HUES48 (cell line): ENCODE measurements around the gene IL22RA1.
A peak's percentile ranks its signal among the peaks of the same experiment; 100 is the strongest.

Experiments used
- H3K27ac ChIP-seq: one replicate; pipeline ENCODE4 v1.7.0; 2013; ENCODE audit warnings: low read depth, low read length, inconsistent platforms
- H3K27me3 ChIP-seq: 2 replicates; pipeline ENCODE4 v1.6.1; 2013; ENCODE audit warnings: mild to moderate bottlenecking, low read length; ENCODE audit not compliant: control insufficient read depth, insufficient read depth
- H3K36me3 ChIP-seq: 2 replicates; pipeline ENCODE4 v1.6.1; 2013; ENCODE audit warnings: low read length; ENCODE audit not compliant: control insufficient read depth, insufficient read depth
- H3K4me1 ChIP-seq: 2 replicates; pipeline ENCODE4 v1.6.1; 2013; ENCODE audit warnings: mild to moderate bottlenecking, low read length; ENCODE audit not compliant: control insufficient read depth, insufficient read depth
- H3K4me3 ChIP-seq: 2 replicates; pipeline ENCODE4 v1.5.1; 2013; ENCODE audit warnings: mild to moderate bottlenecking, low read depth, low read length
- H3K9ac ChIP-seq: 2 replicates; pipeline ENCODE4 v1.6.1; 2013; ENCODE audit warnings: mild to moderate bottlenecking, low read depth, low read length, moderate library complexity
- H3K9me3 ChIP-seq: 2 replicates; pipeline ENCODE4 v1.6.1; 2013; ENCODE audit warnings: low read length; ENCODE audit not compliant: control insufficient read depth, insufficient read depth

IL22RA1 gene

GRCh38 chr1:24074196-24074595 lies 68.7 kb downstream of the IL22RA1 start:
- Histone ChIP-seq H3K9me3 (no peaks in the 10 kb centered on the region), H3K27ac (no peak overlapping the region), H3K27me3 (no peaks in the 10 kb centered on the region)

GRCh38 chr1:24071941-24072340 lies 71.0 kb downstream of the IL22RA1 start:
- no peak overlapping the region for H3K27ac ChIP-seq
- no peaks in the 10 kb centered on the region for H3K9me3 ChIP-seq
- H3K27me3 ChIP-seq: no peaks in the 10 kb centered on the region
- H3K36me3 ChIP-seq: no peaks in the 10 kb centered on the region
- H3K4me3 ChIP-seq: no peak overlapping the region
- peaks cover 4% of the 10 kb centered on the region; the same call in 1 of the 2 replicates for H3K4me1 ChIP-seq
- no peak overlapping the region for H3K9ac ChIP-seq

More at GRCh38 chr1:24074196-24074595, 68.7 kb downstream of the IL22RA1 start:
- Histone ChIP-seq H3K36me3 (no peaks in the 10 kb centered on the region), H3K4me1 (peaks cover 4% of the 10 kb centered on the region; the same call in 1 of the 2 replicates), H3K4me3 (no peak overlapping the region), H3K9ac (no peak overlapping the region)

DNA sequence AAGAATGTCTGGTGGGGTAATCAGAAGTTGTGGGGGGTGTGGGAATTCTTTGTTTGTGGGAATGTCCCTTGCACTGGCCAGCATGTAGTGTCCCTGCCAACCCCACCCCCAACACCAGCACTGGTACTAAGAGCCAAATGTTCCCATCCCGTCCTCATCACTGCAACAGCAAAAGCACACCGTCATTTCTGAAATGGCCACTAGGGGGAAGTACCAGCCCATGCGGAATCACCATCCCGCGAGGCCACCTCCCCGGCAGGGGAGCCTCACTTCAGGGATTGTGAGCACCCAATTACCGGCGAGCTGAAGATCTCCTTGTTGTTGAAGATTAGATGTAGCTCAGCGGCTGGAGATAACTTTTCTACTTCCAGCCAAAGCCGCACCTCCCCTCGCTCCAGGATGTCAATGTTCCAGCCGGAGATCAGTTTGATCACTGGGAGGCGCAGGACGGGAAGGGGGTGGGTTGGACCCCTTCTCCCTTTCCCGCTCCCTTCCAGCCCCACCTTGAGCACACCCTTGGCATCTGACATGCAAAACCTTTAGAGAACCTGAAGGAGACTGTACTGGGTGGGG lies 72.0 kb downstream of the IL22RA1 start:
- no peak overlapping the region for H3K27ac ChIP-seq
- no peak overlapping the region for H3K9ac ChIP-seq
- peaks cover 4% of the 10 kb centered on the region; the same call in 1 of the 2 replicates for H3K4me1 ChIP-seq
- H3K9me3 ChIP-seq: no peaks in the 10 kb centered on the region
- H3K36me3 ChIP-seq: no peaks in the 10 kb centered on the region
- H3K4me3 ChIP-seq: peak overlapping the region; percentile 44; the same call in 1 of the 2 replicates
- no peaks in the 10 kb centered on the region for H3K27me3 ChIP-seq

- H3K27ac ChIP-seq: no peak overlapping the region
- H3K9me3 ChIP-seq: no peaks in the 10 kb centered on the region
- H3K4me3 ChIP-seq: no peak overlapping the region
- peaks cover 4% of the 10 kb centered on the region; the same call in 1 of the 2 replicates for H3K4me1 ChIP-seq
- no peak overlapping the region for H3K9ac ChIP-seq
- H3K36me3 ChIP-seq: no peaks in the 10 kb centered on the region
- H3K27me3 ChIP-seq: no peaks in the 10 kb centered on the region
Observed at GRCh38 chr1:24069817-24070216, 73.1 kb downstream of the IL22RA1 start.
